GM19372 (cell line): ENCODE results near the gene FLRT1.

Experiments used
- ATAC-seq: cut with Tn5 transposase; IDR thresholded peaks from one replicate; pipeline ENCODE4 v1.9.1; 2021; ENCODE audit warnings: mild to moderate bottlenecking, low read depth, moderate library complexity; ENCODE audit not compliant: unreplicated experiment

FLRT1 gene

DNA sequence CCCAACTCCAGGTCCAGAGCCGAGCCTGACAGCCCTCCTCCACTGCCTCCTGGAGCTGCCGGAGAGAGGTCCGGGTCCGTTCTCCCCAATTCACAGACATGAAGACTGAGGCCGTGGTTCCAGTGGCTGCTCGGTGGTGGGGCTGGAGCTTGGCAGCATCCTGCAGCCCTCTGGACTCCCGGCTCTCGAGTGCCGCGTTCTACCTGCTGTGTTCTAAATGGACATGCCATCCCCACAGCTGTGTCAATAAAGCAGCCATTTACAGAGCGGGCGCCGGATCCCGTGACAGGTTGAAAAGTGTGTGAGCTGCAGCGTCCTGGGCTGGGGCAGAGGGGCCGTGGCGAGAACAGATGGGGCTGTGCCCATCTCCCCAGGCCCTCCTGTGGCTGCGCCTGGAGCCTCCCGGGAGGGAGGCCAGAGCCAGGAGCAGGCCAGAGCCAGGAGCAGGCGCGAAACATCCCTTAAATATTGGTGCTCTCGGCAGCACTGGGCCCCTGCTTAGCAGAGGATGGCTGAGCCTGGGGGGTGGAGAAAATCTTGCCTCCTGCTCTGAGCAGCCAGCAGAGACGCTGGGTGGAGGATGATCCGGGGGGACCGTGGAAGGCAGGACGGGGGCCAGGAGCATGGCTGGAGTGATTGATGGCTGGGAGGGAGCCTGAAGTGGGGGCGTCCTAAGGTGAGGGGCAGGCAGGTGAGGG is 46.2 kb downstream of the FLRT1 start:
- no peak for ATAC-seq

DNA sequence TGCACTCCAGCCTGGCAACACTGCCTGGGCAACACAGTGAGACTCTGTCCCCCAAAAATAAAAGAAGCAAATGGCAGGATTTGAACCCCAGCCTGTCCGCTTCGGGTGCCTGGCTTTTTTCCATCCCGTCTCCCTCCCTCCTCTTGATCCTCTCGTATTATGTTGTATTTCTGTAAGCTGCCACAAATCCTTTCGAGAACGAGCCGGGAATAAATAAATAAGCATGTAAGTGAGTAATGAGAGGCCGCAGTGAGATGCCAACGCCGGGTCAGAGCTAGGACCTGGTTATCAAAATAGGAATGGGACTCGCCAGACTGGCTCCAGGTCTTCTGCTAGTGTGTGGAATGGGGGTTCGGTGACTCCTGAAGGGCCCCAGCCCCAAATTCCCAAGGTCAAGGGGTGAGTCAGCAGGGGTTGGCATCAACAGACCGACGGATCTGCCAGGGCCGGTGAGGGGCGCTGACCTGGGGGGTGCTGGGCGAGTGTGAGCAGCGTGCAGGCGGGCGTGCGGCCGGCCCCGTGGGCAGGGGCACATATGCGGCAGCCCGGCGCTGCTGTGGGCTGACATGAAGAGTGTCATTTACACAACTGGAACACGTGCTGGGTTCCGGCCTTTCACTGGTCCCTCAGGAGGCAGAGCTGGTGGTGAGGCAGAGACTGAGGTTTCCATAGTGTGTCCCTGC is 47.8 kb downstream of the FLRT1 start:
- ATAC-seq: no peak

DNA sequence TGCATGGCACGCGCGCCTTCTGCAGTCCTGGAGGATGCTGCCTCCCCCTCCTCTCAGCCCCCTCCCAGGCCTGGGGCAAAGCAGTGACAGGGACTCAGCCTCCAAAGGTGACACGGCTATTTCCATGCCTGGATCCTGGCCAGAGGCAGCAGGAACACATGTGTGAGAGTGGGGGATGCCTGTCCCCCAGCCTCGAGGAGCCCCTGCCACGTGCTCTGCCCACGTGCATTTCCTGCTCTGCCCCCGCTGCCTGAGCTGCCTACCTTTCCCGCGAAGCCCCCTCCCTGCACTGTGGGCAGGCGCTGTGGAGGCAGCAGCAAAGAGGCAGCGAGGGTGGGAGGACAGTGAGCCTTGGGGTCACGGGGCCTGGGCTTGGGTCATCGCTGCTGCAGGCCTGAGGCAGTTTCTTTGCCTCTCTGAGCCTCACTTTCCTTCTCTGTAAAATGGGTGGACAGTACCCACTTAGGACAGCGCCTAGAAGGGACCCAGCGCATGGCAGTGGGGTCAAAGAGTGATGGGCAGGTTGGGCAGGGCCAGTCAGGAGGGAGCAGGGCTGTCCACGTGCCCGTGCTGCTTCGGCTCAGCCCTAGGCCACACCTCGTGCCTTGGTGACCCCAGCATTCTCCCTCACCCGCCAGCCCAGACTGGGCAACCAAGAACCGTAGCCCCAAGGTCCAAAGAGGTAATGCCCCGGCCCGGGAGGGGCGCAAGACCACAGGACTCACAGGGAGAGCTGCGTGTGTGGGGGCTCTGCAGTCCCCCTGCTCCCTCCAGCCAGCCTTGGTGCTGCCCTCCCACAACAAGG is 48.6 kb downstream of the FLRT1 start:
- ATAC-seq: no peak

DNA sequence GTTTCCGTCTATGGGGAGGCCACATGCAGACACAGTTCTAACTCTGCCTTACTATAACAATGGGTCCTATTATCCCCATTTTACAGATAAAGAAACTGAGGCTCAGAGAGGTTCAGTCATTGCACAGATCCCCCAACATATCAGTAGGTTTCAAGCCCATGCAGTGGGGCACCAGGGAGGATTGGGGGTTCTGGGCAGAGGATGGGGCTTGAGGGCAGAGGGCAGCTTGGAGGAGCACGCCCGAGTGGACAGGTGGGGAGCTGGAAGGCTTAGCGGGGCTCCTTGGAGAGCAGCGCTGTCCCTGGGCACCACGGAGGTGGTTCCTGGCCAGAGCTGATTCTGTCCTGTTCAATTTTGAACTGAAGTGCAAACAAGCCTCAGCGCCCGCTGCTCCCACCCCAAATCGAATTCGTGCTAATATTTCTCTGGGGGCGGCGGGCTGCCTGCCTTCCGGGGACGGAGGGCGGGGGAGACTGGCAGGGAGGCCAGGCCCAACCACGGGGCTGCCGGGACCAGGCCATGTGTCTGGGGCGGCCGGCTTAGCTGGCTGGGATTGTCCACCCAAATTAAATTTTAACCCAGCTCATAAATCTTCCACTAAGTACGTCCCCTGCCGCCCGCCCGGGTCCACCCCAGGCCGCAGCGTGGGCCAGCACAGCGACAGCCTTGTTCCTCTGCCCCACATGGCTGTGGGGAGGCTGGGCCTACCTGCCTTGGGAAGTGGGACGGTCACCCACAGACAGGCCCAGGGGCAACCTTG is 49.4 kb downstream of the FLRT1 start:
- no peak for ATAC-seq
